HG03354 (cell line): ENCODE measurements around the gene AJM1.
A peak's percentile ranks its signal among the peaks of the same experiment; 100 is the strongest.
"Not testable (repeated sequence)": the region's sequence is repeated elsewhere in the genome, so short reads cannot be mapped to it uniquely, and the experiment has no call there.

ENCODE experiments used
- ATAC-seq: cut with Tn5 transposase; IDR thresholded peaks from one replicate; pipeline ENCODE4 v1.9.1; 2021; ENCODE audit warnings: mild to moderate bottlenecking; ENCODE audit not compliant: unreplicated experiment, poor library complexity, severe bottlenecking

The AJM1 gene

DNA sequence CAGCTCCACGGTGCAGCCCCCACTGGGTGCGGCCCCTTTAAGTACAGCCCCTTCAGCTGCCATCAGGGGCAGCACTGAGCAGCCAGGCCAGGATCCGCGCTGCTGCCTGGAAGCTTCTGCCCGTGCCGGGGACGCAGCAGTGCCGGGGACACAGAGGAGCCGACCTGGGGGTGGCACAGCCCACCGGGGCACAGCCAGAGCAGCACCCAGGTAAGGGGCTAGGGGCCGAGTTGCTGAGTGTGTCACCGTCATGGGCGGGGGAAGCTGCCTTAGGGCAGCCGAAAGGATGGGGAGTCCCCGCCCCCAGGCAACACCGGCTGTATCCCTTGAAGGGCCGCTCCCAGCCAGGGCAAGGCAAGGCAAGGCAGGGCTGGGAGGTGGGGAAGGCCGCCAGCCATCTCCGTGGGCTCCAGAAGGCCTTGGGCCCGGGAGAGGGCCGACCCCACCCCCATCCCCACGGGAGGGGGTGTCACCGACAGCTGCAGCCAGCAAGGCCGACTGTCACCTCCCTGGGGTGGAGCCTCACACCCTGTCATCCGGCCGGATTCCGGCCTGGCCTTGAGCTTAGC is at the start of gene AJM1:
Gene AJM1 (plus strand): TSS at position 99 of the 569 bp plus-strand sequence. CDS start 1,937 bp downstream, outside the sequence.
- peak; percentile 77 for ATAC-seq

DNA sequence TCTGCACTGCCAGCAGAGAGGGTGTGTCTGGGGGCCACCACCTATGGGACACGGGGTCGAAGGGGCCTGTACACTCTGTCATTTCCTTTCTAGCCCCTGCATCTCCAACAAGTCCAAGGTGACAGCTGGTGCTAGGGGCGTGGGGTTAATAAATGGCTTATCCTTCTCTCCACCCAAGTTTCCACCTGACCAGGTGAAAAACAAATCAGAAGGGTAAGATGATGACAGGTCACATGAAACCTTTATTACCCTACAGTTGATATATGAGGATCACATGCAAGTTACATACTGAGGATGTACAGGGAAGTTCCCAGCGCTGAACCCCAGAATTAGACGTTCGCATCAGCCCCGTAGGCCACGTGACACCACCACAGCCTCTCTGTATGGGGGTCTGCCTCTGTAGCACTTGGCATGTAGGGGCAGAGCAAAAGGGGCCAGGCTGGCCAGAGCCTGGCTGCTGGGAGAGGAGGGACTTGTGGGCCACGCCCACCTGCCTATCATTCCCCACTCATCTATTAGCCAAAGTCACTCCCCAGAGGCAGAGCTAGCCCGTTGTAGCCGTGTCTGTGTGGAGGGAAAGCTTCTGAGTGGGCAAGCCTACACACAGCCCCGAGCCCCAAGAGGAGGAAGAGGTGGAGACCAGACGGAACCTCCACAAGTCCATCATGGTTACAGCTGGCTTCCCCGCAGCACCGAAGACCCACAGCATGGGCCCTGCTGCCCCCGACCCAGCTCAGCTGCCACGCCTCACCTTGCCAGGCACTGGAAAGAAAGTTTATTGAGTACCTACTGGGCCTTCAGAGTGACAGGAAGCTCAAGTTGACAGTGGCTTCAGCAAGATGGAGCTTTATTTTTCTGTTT is 49.0 kb upstream of the AJM1 start:
- ATAC-seq, result no peak

DNA sequence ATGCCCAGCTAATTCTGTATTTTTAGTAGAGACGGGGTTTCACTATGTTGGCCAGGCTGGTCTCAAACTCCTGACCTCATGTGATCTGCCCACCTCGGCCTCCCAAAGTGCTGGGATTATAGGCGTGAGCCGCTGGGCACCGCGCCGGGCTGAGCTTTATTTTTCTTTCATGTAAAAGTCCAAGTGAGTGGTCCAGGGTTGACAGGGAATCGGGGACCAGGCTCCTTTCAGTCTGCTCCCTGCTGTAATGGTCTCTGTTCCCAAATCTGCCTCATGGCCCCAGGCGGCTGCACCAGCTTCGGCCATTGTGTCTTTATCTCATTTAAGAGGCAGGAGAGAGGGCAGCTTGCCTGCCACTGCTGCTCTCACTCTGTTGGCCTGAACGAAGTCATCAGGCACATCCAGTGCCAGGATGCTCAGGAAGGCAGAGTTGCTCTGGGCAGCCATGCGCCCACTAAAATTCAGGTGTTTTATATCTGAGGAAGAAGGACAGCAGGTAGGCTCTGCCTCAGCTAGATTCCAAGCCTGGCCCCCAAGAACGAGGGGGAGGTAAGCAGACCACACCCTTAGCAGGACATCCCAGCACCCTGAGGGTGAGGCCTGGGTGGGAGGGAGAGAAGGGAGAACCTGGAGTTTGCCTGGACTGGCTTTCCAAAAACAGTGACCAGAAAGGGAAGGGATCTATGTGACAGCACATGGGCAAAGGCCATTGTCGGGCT is 47.8 kb upstream of the AJM1 start:
- no peak for ATAC-seq

DNA sequence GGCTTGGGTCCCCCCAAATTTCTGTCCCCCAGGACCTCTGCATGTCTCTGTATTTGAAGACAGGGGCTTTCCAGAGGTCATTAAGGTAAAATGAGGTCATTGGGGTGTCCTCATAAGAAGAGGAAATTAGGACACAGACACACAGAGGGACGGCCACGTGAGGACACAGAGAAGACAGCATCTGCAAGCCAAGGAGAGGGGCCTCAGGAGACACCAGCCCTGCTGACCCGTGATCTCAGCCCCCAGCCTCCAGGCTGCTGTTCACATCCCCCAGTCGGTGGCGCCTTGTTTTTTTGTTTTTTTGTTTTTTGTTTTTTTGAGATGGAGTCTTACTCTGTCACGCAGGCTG is 47.3 kb upstream of the AJM1 start:
- ATAC-seq, result no peak

DNA sequence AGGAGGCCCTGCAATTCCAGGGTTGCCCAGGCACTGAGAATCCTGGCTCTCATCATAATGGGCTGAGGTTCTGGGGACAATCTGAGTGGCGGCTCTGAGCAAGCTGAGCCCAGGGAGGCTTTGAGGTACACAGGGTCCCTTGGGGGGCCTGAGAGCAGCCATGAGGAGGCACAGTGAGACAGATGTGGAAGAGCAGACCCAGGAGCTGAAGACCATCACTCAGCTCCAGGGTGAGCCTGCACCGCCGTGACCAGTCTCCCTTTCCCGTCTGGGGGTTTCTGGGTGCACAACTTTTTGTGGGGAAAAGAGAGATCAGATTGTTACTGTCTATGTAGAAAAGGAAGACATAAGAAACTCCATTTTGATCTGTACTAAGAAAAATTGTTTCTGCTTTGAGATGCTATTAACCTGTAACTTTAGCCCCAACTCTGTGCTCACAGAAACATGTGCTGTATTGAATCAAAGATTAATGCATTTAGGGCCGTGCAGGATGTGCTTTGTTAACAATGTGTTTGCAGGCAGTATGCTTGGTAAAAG is 46.0 kb upstream of the AJM1 start, which contains the start of gene CCDC183:
Gene CCDC183 (plus strand): TSS at position 101 of the 537 bp plus-strand sequence. CDS start 60 bp downstream, at position 161.
- no peak for ATAC-seq

DNA sequence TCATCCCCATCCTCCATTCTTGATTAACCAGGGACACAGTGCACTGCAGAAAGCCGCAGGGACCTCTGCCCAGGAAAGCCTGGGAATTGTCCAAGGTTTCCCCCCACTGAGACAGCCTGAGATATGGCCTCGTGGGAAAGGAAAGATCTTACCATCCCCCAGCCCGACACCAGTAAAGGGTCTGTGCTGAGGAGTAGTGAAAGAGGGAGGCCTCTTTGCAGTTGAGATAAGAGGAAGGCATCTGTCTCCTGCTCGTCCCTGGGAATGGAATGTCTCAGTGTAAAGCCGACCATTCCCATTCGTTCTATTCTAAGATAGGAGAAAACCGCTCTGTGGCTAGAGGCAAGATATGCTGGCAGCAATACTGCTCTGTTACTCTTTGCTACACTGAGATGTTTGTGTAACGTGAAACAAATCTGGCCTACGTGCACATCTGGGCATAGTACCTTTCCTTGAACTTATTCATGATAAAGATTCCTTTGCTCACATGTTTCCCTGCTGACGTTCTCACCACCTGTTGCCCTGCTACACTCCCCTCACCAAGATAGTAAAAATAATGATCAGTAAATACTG is 45.4 kb upstream of the AJM1 start:
- ATAC-seq, result not testable (repeated sequence)

DNA sequence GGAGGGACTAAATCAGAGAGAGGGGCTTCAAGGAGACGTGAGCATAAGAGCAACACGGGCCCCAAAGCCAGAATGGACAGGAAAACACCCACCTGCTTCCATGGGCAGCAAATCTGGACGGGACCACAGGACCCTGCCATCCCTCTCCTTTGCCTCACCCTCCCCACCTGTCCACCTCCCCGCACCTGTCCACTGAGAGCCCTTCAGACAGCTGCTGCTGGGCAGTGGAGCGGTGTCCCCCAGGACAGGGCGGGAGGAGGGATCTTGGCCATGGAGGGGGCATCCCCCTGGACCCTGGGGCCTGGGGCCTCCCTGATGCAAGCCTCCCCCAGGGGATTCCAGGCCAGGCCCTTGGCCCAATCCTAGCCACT is 43.6 kb upstream of the AJM1 start:
- no peak for ATAC-seq

DNA sequence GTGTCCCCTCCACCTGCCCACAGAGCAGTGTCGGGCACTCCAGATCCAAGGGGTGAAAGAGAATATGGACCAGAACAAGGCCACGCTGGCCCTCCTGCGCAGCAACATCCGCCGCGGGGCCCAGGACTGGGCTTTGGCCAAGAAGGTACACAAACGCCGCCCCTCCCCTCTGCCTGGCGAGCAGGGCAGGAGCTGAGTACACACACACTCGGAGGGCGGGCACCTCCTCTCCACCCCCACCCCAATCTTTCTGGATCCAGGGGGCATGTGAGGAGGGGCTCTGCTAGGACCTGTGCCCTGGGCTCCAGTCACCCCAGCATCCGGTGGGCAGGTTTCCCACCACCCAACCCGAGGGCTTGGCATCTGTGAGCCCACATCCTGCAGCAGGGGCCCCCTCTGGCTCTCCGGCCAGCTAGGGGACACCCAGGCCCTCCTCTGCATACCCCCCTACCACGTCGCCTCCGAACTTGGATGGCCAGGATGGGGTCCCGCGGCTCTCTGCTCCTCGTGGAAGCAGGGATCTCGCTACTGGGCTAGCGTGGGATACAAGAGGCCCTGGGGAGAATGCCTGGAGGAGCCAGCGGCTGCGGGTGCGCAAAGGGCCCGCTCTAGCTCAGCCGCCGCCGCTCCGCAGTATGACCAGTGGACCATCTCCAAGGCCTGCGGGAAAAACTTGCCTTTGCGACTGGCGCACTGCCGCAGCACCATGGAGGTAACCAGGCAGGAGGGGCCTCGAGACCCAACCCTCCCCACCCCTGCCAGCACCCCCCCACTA is 43.0 kb upstream of the AJM1 start:
- no peak for ATAC-seq

DNA sequence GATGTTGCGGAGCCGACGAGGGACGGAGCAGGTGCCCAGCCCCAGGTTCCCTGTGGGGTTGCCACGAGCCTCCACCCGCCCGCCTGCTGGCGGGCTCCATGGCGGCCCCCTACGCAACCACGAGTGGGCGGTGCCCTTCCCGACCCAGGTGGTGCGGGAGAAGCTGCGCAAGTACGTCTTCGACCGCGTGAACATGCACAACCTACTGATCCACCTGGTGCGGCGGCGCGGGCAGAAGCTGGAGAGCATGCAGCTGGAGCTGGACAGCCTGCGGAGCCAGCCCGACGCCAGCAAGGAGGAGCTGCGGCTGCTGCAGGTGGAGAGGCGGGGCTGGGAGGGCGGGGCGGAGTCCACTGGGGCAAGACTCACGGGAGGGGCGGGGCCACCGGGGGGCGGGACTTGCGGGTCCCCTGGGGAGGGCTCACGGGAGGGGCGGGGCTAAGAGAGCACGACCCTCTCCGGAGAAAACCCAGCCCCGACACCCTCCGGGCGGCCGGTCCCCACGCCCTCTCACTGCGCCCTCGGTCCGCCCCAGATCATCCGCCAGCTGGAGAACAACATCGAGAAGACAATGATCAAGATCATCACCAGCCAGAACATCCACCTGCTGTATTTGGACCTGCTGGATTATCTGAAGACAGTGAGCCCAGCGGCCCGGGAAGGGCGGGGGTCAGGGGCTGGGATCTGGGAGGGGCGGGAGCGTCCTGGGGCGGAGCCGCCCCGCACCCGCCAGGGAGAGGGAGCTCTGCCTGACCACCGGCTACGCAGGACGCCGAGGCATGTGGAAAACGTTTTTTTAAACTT is 42.2 kb upstream of the AJM1 start:
- peak; percentile 51 for ATAC-seq

DNA sequence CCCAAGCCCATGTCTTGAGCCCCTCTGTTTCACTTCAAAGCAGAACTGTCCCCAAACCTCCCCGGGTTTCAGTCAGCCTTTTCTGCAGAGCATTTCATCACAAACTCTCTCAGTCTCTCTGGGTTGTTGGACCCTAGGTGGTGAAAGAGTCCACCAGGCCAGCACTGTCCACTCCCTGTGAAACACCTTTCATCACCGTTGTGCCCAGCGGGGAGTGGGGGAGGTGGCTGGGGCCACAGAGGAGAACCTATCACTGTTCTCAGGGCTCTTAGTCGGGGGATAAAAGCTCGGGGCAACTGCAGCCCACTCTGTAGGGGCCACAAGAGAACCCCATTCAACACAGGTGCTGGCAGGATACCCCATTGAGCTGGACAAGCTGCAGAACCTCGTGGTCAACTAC is 40.0 kb upstream of the AJM1 start:
- no peak for ATAC-seq

DNA sequence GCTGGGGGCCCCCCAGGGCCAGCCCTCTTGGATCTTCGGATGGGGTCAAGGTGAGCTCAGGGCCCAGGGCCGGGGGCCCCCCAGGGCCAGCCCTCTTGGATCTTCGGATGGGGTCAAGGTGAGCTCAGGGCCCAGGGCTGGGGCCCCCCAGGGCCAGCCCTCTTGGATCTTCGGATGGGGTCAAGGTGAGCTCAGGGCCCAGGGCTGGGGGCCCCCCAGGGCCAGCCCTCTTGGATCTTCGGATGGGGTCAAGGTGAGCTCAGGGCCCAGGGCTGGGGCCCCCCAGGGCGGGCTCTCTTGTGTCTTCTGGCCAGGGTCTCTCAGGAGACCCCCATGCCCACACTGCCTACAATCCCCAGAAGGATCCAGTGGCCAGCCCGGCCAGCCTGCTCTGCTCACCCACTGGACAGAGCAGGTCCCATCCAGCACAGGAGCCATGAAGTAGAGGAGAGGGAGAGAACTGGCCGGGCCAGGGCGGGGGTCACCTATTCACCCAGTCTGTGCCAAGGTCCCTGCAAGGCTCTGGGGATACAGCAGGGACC is 39.2 kb upstream of the AJM1 start:
- ATAC-seq, result not testable (repeated sequence)

DNA sequence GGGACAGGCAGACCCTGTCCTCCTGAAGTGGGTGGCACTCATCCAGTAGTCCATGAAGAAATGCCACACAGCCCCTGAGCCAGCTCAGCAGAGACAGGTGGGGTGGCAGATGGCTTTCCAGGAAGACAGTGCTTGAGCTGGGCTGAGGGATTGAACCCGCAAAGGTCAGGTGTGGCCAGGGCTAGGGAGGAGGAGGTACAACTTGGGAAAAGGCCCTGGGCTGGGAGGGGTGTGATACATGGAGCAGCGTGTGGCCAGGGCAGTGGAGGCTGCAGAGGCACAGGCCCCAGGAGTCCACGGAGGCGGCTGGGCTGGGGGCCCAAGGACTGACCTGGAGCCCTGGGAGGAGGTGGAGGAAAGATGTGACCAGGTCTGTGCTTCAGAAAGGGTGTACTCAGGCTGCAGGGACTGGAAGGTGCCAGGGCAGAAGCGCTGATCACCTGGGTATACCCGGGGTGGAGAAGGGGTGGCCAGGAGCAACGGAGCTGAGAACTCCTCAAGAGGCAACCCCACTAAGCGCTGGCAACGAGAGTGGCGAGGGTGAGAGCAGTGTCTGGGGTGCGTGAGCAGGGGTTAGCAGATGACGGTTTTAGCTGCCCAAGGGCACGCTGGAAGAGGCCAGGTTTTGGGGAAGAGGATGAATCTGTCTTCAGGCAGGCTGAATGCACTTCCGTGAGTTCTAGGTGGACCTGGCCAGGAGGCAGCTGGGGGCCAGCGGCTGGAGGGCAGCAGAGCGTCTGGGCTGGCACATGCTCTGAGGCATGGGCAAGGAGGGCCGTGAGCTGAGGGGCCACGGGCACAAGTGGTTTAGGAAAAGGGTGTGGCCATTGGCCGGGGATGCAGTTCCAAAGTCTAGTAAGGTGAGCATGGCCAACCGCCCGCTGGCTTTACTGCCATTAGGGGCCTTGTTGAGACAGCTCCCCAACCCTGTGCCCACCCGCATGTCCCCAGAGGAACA is 38.4 kb upstream of the AJM1 start:
- no peak for ATAC-seq

DNA sequence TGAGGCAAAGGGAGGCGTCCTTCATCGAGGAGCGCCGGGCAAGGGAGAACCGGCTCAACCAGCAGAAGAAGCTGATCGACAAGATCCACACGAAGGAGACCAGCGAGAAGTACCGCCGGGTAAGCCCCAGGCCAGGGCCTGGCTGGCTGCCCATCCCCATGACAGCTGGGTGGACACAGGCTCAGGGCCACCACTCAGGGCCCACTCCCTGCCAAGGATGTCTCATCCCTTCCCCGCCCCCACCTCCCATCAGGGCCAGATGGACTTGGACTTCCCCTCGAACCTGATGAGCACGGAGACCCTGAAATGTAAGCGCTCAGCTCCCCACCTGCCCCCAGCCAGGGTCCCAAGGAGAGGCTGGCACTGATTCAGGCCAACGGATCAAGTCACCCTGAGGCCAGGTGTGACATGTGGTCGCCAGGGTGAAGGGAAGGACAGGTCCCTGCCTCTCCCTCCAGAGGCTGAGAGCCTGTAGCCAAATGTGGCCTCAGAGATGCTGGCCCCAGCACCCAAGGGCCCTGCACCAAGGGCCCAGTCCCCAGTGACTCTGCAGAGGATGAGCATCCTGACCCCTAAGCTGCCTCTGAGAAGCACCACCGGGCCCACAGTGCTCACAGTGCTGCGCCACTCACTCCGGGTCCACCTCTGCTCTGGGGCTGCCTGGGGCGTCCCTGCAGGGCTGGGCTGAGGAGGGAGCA is 37.6 kb upstream of the AJM1 start:
- ATAC-seq, result no peak

DNA sequence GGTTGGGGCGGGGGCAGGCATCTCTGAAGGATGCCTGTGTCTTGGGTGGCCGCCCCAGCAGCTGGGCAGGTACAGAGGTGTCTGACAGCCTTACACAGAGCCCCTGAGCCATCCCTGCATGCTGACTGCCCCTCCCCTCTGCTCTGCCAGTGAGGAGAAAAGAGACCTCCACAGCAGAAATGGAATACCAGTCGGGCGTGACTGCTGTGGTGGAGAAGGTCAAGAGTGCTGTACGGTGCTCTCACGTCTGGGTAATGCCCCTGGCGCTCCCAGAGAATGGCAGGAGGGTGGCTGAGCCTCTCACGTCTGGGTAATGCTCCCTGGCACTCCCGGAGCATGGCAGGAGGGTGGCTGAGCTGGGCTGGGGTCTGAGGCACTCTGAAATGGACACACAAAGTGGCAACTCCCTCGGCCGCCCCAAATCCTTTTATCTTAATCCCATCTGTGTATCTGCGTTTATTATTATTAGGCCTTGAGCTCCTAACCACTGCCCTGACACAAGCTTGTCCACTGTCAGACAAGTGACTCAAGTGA is 37.0 kb upstream of the AJM1 start:
- ATAC-seq, result no peak

DNA sequence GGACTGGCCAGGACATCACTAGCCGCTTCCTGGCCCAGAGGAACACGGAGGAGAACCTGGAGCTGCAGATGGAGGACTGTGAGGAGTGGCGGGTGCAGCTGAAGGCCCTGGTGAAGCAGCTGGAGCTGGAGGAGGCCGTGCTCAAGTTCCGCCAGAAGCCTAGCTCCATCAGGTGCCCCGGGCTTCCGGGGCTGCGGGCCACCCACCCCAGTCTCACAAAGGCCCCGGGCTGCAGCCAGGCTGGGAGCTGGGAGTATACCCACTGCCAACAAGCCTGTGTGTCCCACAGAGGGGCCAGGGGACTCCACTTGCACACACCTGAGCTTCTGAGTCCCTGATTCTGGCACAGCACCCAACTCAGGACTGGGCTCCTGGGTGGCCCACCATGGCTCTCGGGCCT is 36.2 kb upstream of the AJM1 start:
- ATAC-seq, result no peak

DNA sequence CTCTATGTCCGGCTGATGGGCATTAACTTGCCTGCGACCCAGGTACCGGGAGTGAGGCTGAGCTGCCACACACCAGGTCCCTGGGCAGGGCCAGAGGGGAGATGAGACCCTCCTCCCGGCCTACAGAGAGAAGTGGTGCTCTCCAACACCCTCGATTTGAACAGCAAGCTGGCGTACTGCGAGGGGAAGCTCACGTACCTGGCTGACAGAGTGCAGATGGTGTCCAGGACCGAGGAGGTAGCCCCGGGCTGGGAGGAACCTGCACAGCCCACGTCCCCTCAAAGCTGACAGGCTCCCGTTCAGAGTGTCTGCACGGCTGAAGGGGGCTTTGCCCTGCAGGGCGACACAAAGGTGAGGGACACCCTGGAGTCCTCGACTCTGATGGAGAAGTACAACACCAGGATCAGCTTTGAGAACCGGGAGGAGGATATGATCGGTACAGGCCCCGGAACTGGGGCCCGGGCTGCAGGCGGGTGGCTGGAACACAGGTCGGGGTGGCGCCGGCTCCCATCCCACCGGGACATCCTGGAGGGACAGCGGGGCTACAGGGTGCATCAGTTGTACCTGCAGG is 35.6 kb upstream of the AJM1 start:
- ATAC-seq, result no peak
